Prostate gland (tissue), 2 donors: Measurements from ENCODE around the gene PIK3R3. TPM values are rescaled to one million over a fixed set of nuclear protein-coding genes. Genes with fewer than 3 reads are reported as not detected.

Experiments used
- DNase-seq: peaks from one replicate; pipeline ENCODE4 v3.0.0-alpha.2; 2019; ENCODE audit warnings: low spot score
- H3K27ac ChIP-seq, 2 donors: fragments of 200-600 bp; sonication (generic); 2 replicates each; pipeline ENCODE4 v1.5.1; 2017 to 2019
- H3K27me3 ChIP-seq: fragments of 200-600 bp; sonication (generic); replicated peaks from 2 replicates; pipeline ENCODE4 v1.5.1; 2019; ENCODE audit not compliant: insufficient read depth
- H3K36me3 ChIP-seq, 2 donors: fragments of 200-600 bp; sonication (generic); 1 replicate in 1 of 2; 2 replicates in 1 of 2; pipeline versions ENCODE4 v1.5.1 to v1.8.1; 2017 to 2019
- H3K4me1 ChIP-seq: fragments of 200-600 bp; sonication (generic); replicated peaks from 2 replicates; pipeline ENCODE4 v1.5.1; 2019
- H3K4me3 ChIP-seq, 2 donors: fragments of 200-600 bp; sonication (generic); 2 replicates each; pipeline ENCODE4 v1.5.1; 2017 to 2019
- H3K9me3 ChIP-seq: fragments of 200-600 bp; sonication (generic); 2 replicates; pipeline ENCODE4 v1.5.1; 2017
- POLR2A ChIP-seq: fragments of 450-650 bp; IDR thresholded peaks from one replicate; pipeline ENCODE4 v1.6.1; 2016; ENCODE audit warnings: antibody characterized with exemption, mild to moderate bottlenecking
- POLR2AphosphoS5 ChIP-seq: sonication (generic); formaldehyde crosslinking; IDR thresholded peaks from one replicate; pipeline ENCODE4 v1.6.1; 2017; ENCODE audit warnings: antibody characterized with exemption
- WGBS: methylation state at CpG from one replicate; pipeline ENCODE4 v1.1.5; 2018; 5-methylcytosine and 5-hydroxymethylcytosine counted together
- intact Hi-C: fragments of 100-400 bp; cut with DNase I; formaldehyde crosslinking; loops from one replicate; pipeline ENCODE4 v1.14.2; 2022
- total RNA-seq, 2 donors: library from RNA; depleted of rRNA; stranded (reverse); fragments of >200 nt; gene quantifications; one replicate each; pipeline ENCODE4 v1.1.0, GENCODE V29; 2016
- TF ChIP-seq, protein P1 (sequence below), 4 experiments: fragments of 200-600 bp in 2 of 4; fragments of 450-650 bp in 2 of 4; sonication (generic) in 2 of 4; IDR thresholded peaks; 1 replicate in 3 of 4; 2 replicates in 1 of 4; pipeline ENCODE4 v1.5.1; 2016 to 2019; ENCODE audit warnings: antibody characterized with exemption in 4 of 4, mild to moderate bottlenecking in 2 of 4, moderate library complexity in 2 of 4

The PIK3R3 gene
- total RNA-seq, 2 donors from 2014 or later = 9.1 to 26.5 TPM

DNA sequence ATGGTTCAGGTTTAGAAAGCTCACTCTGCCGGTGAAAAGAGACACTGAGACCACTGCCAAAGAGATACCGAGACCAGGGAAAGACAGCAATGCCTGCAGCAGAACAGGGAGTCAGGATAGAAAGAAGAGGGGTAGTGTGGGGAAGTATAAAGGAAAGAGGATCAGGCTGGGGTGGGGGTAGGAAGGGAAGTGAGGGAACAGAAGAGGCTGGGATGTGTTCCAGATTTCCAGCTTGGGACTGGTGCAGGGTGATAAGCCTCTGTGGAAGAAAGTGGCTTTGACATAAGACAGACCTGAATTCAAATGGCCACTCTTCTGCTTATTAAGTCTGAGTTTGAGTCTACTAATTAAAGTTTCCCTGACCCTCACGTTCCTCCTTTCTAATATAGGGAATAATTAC is 105.9 kb downstream of the PIK3R3 start:
- intact Hi-C loops = no loop called here
- DNase-seq = no peak

DNA sequence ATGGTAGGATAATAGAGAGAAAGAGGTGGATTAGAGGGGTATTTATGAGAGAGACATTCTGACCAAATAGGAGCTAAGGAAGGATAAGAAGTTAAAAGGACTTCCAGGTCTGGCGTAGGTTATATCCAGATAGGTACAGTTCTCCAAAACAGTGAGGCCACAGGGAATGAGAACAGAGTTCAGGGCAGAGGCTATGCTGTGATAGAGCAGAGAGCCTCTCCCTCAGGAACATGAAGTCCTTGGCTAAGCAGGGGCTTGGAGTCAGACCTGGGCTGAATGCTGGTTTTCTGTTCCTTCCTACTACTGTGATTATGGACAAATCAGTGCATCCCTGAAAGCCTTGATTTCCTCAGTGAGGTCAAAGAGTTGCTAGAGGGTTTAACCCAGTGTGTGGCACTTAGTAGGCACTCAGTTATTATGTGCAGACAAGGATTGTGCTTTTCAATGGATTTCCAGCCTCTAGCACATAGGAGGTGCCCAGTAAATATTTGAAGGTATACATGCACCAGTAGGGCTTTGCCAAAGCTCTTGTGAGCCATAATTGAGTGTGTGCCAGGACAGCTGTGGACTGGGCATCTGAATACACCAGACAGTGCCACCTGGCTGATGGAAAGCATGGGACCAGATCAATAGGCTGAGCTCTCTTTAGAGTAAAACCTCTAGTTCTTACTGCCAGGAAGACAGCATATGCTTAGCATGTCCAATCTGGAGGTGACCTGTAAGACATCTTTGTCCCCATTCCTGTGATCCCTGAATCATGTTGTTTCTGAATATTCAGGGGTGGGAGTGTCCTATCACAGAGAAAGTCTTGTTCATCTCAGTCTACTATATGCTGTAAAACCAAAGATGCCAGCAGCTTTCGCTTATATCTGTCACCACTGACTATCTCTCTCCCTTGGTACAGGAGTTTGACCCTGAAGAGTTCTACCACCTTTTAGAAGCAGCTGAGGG is 111.1 kb downstream of the PIK3R3 start:
- no peak overlapping the region for H3K4me3 ChIP-seq

More for the DNA sequence above, 105.9 kb downstream of the PIK3R3 start:
- Histone ChIP-seq H3K9me3 (no peaks in the 10 kb centered on the region), H3K36me3 (peaks cover 0 to 5% of the 10 kb centered on the region in 2 donors), H3K27me3 (no peaks in the 10 kb centered on the region), H3K4me3 (no peak overlapping the region), H3K4me1 (no peaks in the 10 kb centered on the region), H3K27ac (no peak overlapping the region)
- TF ChIP-seq POLR2A (no peak), POLR2AphosphoS5 (no peak)
- TF ChIP-seq, protein P1, sequence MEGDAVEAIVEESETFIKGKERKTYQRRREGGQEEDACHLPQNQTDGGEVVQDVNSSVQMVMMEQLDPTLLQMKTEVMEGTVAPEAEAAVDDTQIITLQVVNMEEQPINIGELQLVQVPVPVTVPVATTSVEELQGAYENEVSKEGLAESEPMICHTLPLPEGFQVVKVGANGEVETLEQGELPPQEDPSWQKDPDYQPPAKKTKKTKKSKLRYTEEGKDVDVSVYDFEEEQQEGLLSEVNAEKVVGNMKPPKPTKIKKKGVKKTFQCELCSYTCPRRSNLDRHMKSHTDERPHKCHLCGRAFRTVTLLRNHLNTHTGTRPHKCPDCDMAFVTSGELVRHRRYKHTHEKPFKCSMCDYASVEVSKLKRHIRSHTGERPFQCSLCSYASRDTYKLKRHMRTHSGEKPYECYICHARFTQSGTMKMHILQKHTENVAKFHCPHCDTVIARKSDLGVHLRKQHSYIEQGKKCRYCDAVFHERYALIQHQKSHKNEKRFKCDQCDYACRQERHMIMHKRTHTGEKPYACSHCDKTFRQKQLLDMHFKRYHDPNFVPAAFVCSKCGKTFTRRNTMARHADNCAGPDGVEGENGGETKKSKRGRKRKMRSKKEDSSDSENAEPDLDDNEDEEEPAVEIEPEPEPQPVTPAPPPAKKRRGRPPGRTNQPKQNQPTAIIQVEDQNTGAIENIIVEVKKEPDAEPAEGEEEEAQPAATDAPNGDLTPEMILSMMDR (IDR thresholded peaks at IDR 0.05) = no peak
- whole genome bisulfite sequencing = 82% methylated on average over 3 of the region's 3 CpGs

DNA sequence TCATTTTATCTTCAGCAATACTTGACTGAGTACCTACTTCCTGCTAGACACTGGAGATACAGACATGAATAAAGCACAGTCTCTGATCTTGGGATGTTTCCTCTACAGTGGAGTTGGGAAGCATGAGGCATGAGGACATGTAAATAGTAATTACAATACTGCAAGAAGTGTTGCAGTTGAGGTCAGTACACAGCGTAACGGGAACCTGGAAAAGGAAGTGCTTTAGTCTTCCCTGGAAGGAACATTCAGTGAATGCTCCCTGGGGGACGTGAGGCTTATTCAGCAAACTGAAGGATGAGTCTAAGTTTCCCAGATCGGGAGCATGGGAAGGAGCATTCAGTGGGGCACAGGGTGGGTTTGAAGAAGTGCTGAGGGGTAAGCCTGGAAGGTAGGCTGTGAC is 112.4 kb downstream of the PIK3R3 start:
- DNase-seq = no peak
- intact Hi-C loops = no loop called here
- H3K4me3 ChIP-seq = no peak overlapping the region
- no peaks in the 10 kb centered on the region for H3K27me3 ChIP-seq
- no peaks in the 10 kb centered on the region for H3K36me3 ChIP-seq
- no peaks in the 10 kb centered on the region for H3K9me3 ChIP-seq
- peak; percentile 39 for TF ChIP-seq POLR2AphosphoS5
- TF ChIP-seq, protein P1 (IDR thresholded peaks at IDR 0.05) = no peak
- WGBS = 69% methylated on average over 4 of the region's 4 CpGs
- H3K27ac ChIP-seq = no peak overlapping the region
- no peaks in the 10 kb centered on the region for H3K4me1 ChIP-seq

More for the DNA sequence above, 111.1 kb downstream of the PIK3R3 start:
- no peaks in the 10 kb centered on the region for H3K36me3 ChIP-seq
- no peak for DNase-seq
- TF ChIP-seq POLR2A (no peak), POLR2AphosphoS5 (no peak)
- TF ChIP-seq, protein P1 (IDR thresholded peaks at IDR 0.05) = peak in 1 of 4 experiments; percentile 29
- H3K27me3 ChIP-seq = no peaks in the 10 kb centered on the region
- no peaks in the 10 kb centered on the region for H3K4me1 ChIP-seq
- intact Hi-C loops = no loop called here
- WGBS = 96% methylated on average over 2 of the region's 2 CpGs
- H3K9me3 ChIP-seq = no peaks in the 10 kb centered on the region
- H3K27ac ChIP-seq = no peak overlapping the region

DNA sequence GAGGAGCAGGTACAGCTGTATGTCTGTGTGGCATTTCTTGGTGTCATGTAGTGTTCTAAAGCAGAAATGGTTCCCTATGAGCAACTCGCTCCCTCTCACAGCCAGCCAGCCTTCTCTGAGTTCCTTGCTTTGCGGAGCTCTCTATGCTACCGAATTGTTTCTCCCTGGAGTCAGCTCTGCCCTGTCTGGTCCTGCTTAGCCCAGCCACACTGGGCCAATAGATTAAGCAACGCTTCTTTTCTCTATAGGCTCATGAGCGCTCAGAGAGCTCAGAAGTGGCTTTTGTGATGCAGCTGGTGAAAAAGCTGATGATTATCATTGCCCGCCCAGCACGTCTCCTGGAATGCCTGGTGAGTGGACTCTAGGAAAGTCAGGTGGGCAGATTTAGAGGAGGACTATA is 113.1 kb downstream of the PIK3R3 start:
- TF ChIP-seq POLR2AphosphoS5 (no peak), POLR2A (no peak)
- TF ChIP-seq, protein P1 (IDR thresholded peaks at IDR 0.05) = no peak
- Histone ChIP-seq H3K27me3 (no peaks in the 10 kb centered on the region), H3K36me3 (no peaks in the 10 kb centered on the region), H3K27ac (no peak overlapping the region), H3K9me3 (no peaks in the 10 kb centered on the region), H3K4me1 (no peaks in the 10 kb centered on the region), H3K4me3 (no peak overlapping the region)
- DNase-seq = no peak
- intact Hi-C loops = no loop called here
- 92% methylated on average over 7 of the region's 7 CpGs for WGBS
